SW 1271 (cell line): ENCODE data around the gene PIK3IP1.
A peak's percentile ranks its signal among the peaks of the same experiment; 100 is the strongest.

ENCODE experiments used
- DNase-seq, 2 experiments: peaks; one replicate each; lab custom pipeline; 2025; lab: John Stamatoyannopoulos, UW

Gene PIK3IP1

DNA sequence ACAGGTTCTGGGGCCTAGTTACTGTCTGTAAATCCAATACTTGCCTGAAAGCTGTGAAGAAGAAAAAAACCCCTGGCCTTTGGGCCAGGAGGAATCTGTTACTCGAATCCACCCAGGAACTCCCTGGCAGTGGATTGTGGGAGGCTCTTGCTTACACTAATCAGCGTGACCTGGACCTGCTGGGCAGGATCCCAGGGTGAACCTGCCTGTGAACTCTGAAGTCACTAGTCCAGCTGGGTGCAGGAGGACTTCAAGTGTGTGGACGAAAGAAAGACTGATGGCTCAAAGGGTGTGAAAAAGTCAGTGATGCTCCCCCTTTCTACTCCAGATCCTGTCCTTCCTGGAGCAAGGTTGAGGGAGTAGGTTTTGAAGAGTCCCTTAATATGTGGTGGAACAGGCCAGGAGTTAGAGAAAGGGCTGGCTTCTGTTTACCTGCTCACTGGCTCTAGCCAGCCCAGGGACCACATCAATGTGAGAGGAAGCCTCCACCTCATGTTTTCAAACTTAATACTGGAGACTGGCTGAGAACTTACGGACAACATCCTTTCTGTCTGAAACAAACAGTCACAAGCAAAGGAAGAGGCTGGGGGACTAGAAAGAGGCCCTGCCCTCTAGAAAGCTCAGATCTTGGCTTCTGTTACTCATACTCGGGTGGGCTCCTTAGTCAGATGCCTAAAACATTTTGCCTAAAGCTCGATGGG, 13.5 kb downstream of the PIK3IP1 start:
- DNase-seq: no peak

GRCh38 chr22:31278151-31278621, 14.1 kb downstream of the PIK3IP1 start:
- no peak for DNase-seq

GRCh38 chr22:31277741-31278140, 14.5 kb downstream of the PIK3IP1 start:
- DNase-seq: no peak

GRCh38 chr22:31276426-31277167, 15.7 kb downstream of the PIK3IP1 start:
- no peak for DNase-seq

DNA sequence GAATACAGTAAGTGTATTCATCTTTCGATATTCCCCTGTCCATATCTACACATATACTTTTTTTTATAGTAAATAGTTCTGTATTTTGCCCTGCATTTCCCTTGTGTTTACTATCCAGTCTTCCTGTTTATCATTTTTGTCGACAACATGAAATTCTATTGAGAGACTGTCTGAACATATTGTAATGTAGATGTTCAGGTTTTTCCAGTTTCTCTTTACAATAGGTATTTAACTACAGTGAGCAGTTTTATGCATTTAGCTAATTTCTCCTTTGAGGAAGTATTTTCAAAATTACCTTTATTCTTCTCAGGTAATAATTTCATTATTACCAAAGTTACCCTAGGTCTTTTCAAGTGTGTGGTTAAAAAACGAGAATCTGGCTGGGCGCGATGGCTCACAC, 16.7 kb downstream of the PIK3IP1 start:
- no peak for DNase-seq

DNA sequence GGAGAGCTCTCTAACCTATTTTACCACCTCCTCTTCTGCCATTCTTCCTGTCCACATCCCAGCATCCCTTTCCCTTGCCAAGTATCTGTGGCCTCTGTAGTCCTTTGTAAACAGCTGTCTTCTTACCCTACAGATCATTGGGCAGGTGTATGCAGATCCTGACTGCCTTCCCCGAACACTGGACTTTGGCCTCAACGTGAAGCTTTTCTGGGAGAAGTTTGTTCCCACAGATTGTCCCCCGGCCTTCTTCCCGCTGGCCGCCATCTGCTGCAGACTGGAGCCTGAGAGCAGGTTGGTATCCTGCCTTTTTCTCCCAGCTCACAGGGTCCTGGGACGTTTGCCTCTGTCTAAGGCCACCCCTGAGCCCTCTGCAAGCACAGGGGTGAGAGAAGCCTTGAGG, 17.3 kb downstream of the PIK3IP1 start:
- DNase-seq: no peak

DNA sequence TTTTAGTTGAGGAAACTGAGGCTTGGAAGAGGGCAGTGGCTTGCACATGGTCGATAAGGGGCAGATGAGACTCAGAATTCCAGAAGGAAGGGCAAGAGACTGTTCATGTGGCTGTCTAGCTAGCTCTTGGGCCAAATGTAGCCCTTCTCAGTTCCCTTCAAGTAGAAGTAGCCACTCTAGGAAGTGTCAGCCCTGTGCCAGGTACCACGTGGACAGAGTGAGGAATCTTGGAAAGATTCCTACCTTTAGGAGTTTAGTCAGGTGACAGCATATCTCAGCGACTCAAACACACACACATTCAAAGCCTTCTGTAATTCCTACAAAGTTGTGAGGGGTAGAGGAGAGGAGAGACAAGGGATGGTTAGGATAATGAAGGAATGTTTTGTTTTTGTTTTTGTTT, 18.3 kb downstream of the PIK3IP1 start:
- no peak for DNase-seq

- DNase-seq: peak in 1 of 2 experiments; percentile 31
Observed at GRCh38 chr22:31272522-31273446, 19.5 kb downstream of the PIK3IP1 start.

DNA sequence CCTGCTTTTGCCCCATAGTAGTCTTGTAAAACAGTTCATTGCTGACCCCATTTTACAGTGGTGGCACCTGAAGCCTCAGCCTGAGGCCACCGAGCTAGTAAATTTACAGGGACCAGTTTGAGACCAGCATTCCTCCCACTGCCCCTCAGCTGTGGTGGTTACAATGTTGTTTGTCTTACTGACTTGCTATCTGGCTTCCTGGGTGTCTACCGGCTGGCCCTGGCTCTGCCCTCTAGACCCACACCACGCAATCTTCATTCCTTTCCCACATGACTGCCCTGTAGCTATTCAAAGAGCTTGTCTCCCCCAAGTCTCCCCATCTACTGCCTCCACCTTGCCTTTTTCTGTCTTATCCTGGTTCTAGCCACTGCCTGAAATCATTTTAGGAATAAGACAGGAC, 20.8 kb downstream of the PIK3IP1 start:
- no peak for DNase-seq

DNA sequence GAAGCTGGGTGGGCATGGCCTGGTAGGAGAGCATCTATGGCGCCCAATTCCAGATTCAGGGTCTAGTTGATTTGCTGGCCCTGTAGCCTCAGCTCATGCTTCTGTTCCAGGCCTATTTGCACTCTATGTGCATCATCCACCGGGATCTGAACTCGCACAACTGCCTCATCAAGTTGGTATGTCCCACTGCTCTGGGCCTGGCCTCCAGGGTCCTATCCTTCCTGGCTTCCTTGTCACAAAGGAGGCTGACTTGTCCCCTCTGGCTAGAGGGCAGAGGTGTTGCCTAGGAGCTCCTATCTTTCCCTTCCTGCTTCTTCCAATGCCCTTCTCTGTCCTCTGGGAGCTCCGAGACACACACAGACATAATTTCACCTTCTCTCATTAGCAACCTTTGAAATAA, 21.3 kb downstream of the PIK3IP1 start:
- no peak for DNase-seq

- DNase-seq: no peak
Observed at GRCh38 chr22:31269892-31270579, 22.3 kb downstream of the PIK3IP1 start.

GRCh38 chr22:31268281-31268680, 24.0 kb downstream of the PIK3IP1 start:
- no peak for DNase-seq

GRCh38 chr22:31263896-31264640, 28.2 kb downstream of the PIK3IP1 start:
- no peak for DNase-seq

DNA sequence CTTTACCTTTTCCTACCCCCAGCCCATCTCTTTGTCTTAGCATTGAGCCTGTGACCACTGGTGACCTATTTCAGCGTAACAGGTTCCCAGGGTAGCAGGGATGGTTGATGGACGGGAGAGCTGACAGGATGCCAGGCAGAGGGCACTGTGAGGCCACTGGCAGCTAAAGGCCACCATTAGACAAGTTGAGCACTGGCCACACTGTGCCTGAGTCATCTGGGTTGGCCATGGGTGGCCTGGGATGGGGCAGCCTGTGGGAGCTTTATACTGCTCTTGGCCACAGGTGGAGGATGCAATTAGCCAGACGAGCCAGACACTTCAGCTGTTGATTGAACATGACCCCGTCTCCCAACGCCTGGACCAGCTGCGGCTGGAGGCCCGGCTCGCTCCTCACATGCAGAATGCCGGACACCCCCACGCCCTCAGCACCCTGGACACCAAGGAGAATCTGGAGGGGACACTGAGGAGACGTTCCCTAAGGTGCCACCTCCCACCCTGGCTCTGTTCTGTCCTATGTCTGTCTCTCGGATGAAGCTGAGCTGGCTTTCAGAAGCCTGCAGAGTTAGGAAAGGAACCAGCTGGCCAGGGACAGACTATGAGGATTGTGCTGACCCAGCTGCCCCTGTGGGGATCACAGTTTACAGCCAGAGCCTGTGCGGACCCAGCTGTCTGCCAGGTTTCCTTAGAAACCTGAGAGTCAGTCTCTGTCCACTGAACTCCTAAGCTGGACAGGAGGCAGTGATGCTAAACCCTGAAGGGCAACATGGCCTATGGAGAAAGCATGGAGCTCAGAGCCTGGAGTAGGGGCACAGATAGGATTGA, 29.8 kb downstream of the PIK3IP1 start:
- DNase-seq: no peak

DNA sequence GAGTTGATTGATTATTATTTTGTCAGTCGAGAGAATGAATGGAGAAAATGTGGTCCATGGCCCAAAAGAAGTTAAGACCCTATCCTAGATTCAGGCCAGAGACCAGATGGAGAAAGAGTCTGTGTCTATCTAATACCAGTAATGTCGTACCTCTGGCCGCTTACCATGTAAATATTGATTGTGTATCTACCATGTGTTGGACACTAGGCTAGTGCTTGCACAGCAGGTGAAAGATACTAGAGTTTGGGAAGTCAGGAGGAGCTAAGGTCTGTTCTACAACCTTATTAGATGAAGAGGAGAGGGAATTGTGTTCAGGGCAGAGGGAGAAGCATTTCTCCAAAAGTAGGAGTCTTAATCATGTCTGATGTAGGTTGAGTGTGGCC, 31.8 kb downstream of the PIK3IP1 start:
- DNase-seq: no peak

- no peak for DNase-seq
Observed at GRCh38 chr22:31259798-31260473, 32.4 kb downstream of the PIK3IP1 start.

- DNase-seq: no peak
Observed at GRCh38 chr22:31253949-31254348, 38.3 kb downstream of the PIK3IP1 start.

DNA sequence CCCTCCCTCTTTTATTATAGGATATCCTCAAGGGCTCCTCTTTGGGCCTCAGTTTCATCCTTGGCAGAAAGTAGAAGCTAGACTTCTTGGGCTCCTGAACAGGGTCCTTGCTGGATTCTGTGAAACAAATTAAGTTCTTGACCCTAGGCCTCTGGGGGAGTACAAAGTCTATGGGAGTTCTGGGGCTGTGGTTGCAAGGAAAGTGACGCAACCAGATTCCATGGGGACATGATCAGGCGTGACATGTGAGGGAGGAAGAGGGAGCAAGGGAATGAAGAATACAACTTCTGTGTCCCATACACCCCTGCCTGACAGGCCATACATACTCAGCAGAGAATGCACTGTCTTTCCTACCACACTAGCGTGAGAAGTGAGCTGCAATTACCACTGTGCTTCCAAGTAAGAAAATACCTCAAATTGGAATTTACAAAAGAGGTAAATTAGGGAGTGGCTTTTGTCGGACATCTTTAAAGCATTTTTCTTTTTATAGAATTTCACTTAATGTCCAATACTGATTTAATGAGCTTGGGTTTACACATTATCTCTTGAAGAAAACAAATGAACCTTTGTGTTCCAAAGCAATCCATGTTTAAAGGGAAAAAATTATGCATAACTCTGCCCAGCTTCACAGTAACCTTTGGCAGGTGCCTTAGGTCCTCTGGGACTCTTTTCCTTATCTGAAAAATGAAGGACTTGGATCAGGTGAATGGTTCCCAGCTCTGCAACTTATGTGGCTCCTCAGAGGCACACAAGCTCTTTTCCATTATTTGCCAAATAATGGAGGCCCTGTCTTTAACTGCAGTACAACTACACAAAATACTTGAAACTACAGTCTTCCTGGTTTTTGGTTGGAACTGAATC, 41.3 kb downstream of the PIK3IP1 start:
- no peak for DNase-seq
